T47D (cell line): Measurements from ENCODE around the gene ERC2.
"Not testable (repeated sequence)": the region's sequence is repeated elsewhere in the genome, so short reads cannot be mapped to it uniquely, and the experiment has no call there.

Experiments
- DNase-seq, 2 experiments: peaks; one replicate each; pipeline versions ENCODE4 v3.0.0 to v3.0.0-alpha.2; 2011 to 2012; ENCODE audit warnings: low read depth in 1 of 2, low spot score in 1 of 2
- JUND ChIP-seq: IDR thresholded peaks from 2 replicates; pipeline ENCODE4 v1.6.1; 2012; ENCODE audit warnings: low read depth
- in situ Hi-C: cut with HindIII; loops from 2 replicates; pipeline ENCODE4 v1.10.0; 2016; ENCODE audit warnings: low sequenced_read_pairs, low pct_unique_long_range_greater_than_20kb

The ERC2 gene

DNA sequence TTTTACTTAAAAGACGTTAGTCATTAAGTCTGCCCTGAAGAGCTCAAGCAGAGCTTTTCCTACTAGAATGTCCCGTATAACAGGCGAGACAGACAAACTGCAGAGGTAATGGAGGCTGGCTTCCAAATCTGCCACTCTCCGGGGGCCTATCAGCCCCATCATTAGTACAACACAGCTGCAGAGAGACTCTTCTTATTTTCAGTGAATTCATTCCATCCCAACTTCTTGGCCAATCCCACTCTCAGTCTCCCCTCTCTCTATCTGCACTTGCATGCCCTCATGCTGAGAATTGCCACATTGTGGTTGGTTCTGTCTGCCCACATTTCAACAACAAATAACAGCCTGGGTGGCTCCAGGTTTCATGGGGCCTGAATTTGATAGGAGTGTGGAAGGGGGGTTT lies 412.7 kb downstream of the ERC2 start:
- no peak for DNase-seq
- in situ Hi-C loops, result no loop called here
- no peak for TF ChIP-seq JUND

DNA sequence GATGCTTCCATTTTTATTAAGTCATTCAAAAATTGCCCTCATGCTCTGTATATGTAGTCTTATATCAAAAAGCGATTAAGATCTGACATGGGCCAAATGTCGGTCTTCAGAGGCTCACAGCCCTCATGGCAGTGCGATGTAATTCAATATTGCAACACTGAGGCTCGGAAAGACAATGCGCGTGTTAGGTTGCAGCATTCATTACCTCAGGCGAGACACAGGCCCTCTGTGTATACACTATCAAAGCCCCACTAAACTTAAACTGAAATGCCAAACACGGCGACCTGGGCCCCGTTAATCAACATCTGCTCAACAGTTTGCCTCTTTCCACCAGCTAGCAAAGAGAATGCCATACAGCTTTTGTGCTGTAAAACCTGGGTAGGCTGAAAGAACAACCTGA lies 413.4 kb downstream of the ERC2 start:
- DNase-seq, result no peak
- TF ChIP-seq JUND, result no peak
- in situ Hi-C loops, result no loop called here

DNA sequence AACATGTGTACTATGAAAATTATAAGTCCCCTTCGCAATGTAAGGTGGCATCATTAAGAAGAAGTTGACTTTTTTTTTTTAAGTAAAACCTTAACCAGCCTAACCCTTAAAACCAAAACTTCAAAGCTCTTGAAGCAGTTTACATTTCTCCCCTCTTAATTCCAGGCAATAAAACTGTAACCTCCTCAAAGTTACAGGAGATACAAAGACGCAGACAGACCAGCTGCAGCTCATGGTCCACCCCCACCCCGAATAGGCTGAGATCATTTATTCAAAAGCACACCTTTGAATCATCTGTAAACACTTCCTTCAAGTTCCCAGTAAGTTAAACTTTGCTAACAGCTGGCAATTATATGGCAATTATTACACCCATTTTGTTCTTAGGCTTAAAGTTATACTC lies 414.5 kb downstream of the ERC2 start:
- in situ Hi-C loops, result no loop called here
- TF ChIP-seq JUND, result no peak
- DNase-seq, result no peak

DNA sequence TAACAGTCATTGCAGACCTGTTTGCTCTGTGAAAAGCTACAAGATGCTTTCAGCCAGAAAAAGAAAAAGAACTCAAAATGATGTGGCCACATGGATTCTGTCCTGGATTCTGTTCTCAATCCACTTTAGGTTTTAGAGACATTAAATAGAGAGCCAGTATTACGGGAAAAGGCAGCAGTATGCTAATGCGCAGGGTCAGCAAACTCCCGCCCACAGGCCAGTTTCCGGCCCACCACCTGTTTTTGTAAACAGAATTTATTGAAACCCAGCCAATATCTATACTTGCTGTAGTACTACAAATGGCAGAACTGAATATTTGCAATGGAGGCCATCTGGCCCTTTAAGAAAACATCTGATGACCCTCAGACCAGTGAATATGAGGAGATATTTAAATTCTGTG lies 416.1 kb downstream of the ERC2 start:
- in situ Hi-C loops, result no loop called here
- DNase-seq, result no peak

DNA sequence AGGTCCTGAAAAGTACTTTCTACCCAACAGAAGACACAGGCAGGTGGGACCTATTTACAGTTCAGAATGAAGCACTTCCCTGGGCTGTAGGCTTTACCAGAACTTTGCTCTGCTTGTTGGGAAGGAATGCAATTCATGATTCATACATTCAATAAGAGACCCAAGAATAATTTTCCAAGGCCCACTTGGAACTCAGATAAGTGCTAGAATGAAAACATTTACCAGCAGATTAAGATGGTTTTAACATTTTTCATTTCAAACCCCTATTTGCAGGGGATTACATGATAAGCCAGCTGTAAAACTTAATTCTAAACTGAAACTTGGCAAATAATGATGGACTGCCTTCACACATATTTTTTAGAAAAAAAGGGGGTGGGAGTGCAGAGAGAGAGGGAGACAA lies 417.2 kb downstream of the ERC2 start:
- in situ Hi-C loops, result no loop called here
- no peak for TF ChIP-seq JUND
- DNase-seq, result no peak

More for the DNA sequence above, 416.1 kb downstream of the ERC2 start:
- no peak for TF ChIP-seq JUND

DNA sequence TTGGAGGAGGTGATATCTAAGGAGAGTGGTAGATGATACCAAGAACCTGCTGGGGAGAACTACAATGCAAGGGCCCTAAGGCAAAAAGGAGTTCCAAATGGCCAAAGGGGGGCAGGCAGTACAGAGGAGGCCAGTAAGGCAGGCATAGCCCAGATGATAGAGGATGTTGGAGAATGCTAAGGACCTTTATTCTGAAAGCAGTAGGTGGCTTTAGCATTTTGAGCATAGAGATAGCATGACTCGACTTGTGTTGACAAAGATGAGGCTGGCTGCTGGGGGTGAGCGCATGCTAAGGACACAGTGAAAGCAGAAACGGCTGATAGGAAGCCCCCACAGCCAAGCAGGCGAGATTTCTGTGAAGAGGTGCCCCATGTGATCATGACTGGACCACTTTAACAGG lies 419.3 kb downstream of the ERC2 start:
- TF ChIP-seq JUND, result no peak
- no peak for DNase-seq
- in situ Hi-C loops, result no loop called here

DNA sequence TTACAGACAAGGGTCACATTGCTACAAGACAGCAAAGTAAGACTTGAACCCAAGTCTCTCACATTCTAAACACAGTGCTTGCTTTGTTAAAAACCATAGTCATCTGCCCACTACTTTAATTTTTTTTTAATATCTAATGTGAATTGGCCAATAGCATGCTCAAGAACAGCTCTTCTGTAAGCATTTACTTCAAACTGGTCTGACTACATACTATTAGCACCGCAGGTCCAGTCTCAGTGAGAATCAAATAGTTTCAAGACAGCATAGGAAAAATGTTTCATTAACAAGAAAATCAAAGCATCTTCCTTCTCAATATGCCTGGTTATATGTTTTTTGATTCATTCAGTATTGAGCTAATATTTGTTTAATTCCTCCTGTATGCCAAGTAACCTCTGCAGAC lies 419.9 kb downstream of the ERC2 start:
- no peak for TF ChIP-seq JUND
- peak in 1 of 2 experiments; percentile 15 for DNase-seq
- in situ Hi-C loops, result no loop called here

DNA sequence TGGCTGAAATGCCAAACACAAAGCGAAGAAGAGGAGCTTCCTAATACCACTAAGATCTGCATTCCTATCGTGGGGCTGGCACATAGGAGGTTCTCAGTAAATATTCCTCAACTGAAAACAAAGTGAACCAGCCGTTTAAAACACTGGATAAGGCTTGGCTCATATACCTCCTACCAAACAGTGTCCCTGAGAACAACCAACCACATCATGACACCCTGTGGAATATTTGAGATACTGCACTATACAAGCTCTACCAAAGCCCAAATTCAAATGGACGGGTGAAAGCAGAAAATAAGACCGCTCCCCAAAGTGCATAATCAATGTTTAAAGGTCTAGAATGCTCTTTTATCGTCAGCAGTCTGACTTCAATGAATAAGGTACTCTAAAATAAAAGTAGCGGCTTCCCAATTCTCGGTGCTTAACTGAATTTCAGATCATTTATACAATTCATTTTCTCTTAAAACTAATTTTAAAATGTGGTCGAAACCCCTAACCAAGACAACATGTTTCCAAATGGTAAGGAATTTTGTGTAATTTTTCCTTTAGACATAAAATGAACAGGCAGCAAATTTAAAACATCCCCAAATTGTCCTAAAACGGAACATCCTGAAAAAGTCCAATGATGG lies 425.8 kb downstream of the ERC2 start:
- peak; percentile 16 to 63 for DNase-seq
- no peak for TF ChIP-seq JUND
- in situ Hi-C loops, result no loop called here

DNA sequence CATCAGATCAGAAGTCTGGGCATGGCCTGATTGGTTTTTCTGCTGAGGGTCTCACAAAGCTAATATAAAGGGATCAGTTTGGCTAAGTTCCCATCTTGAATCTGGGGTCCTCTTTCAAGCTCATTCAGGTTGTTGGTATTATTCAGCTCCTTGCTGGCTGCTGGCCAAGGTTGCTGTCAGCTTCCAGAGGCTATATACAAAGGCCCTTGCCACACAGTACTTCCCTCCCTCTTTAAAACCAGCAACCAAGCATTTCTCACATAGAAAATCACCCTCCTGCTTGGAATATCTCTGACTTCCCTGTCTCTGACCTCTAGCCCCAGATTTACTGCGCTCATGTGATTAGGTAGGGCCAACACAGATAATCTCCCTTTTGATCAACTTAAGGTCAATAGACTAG lies 442.9 kb downstream of the ERC2 start:
- in situ Hi-C loops, result no loop called here
- TF ChIP-seq JUND, result no peak

DNA sequence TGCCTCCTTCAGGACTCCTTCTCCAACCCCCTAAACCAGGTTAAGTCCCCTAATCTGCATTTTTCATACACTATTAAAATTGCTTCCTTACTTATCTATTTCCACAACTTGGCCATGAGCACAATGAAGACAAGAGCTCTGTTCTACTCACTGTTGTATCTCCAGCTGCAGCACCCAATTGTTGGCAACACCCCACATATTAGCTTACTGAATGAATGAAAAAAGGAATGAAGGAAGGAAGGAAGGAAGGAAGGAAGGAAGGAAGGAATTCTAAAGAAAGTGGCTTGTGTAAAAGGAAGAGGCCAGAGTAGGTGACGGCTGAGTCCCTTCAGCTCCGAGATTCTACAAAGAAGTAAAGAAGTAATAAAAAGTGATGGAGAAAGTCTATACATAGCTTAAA lies 444.7 kb downstream of the ERC2 start:
- no peak for TF ChIP-seq JUND
- in situ Hi-C loops, result no loop called here

More for the DNA sequence above, 442.9 kb downstream of the ERC2 start:
- DNase-seq, result no peak

DNA sequence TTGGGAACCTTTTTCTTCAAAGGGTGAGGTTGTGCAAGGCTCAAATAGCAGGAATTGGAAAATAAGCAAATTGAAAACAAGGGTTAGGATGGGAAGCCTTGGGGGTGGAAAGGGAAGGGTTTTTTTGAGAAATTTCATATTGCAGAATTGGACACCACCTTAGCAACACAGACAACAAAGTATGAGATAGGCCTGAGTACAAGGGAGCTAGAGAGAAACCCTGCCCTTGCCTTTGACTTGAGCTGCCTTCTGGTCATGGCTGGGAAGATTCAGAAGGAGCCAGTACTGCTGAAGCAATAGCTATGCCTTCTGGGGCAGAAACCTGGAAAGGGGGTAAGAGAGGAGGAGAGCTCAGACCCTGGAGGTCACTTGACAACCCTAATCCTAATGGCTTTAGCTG lies 445.6 kb downstream of the ERC2 start:
- in situ Hi-C loops, result no loop called here
- DNase-seq, result no peak
- TF ChIP-seq JUND, result no peak

More for the DNA sequence above, 444.7 kb downstream of the ERC2 start:
- no peak for DNase-seq

DNA sequence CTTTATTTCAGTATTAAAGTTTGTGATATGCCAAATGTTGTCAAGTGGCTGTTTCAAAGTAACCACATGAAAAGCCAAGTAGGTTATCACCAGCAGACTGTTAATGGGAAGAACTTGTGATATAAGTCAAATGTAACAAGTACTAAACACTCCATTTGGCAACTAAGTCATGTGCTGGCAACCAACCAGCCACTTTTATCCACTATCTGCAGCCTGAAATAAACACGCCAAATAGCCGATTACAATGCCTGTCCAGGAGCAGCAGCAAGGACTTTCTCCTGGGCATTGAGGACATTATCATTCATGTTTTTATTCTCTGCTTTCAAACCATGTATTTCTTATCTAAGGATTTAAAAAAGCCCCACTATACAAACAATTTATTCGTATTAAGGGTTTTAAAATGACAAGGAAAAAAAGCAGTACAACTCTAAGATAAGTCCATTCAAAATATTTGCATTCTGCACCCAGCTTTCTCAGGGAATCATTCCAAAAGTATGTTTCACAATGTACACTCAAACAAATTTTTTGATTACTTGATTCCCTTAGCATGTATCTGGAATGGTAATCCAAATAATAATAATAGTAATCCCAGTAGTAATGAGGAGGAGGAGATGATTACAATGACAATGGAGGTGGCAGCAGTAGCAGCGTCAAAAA lies 448.6 kb downstream of the ERC2 start:
- in situ Hi-C loops, result no loop called here
- DNase-seq, result no peak
- no peak for TF ChIP-seq JUND

DNA sequence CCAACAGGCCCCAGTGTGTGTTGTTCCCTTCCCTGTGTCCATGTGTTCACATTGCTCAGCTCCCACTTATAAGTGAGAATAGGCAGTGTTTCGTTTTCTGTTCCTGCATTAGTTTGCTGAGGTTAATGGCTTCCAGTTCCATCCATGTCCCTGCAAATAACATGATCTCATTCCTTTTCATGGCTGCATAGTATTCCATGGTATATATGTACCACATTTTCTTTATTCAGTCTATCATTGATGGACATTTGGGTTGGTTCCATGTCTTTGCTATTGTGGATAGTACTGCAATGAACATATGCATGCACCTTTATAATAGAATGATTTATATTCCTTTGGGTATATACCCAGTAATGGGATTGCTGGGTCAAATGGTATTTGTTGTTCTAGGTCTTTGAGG lies 452.9 kb downstream of the ERC2 start:
- in situ Hi-C loops, result not testable (repeated sequence)

DNA sequence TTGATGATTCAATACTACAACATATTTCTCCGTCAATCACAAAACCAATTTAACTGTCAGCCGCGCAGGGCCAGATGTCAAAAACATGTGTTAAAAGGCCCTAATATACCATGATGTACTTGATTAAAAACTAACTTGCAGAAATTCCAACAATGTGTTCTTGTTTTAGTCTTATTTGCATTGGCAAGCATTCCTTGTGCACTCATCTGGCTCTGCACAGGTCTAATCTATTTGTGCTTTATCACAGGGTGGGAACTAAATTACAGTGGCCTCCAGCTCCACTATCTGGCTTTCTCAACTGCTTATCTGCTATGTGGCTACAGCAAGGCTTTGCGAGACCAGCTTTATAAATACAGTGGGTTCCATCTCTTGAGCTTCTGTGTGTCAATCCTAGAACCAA lies 455.5 kb downstream of the ERC2 start:
- TF ChIP-seq JUND, result no peak
- DNase-seq, result no peak
- in situ Hi-C loops, result no loop called here

More for the DNA sequence above, 452.9 kb downstream of the ERC2 start:
- DNase-seq, result not testable (repeated sequence)
